ENCODE measurements around the gene MED27.

- TF ChIP-seq YEATS2 (CRISPR knock-in tag; IDR thresholded peaks at IDR 0.05; ENCODE audit: borderline replicate concordance) (no peak), YY1 (IDR thresholded peaks at IDR 0.05; ENCODE audit: insufficient read depth, insufficient replicate concordance, low read depth, low read length) (no peak), CTCF (CRISPR knock-in tag; IDR thresholded peaks at IDR 0.05) (no peak), PREB (CRISPR knock-in tag; IDR thresholded peaks at IDR 0.05) (no peak), FOXA1 (IDR thresholded peaks at IDR 0.05) (no peak), FOXA1 (CRISPR knock-in tag; IDR thresholded peaks at IDR 0.05) (no peak), NBN (conservative IDR thresholded peaks at IDR 0.05) (no peak), ZNF720 (CRISPR knock-in tag; IDR thresholded peaks at IDR 0.05) (no peak)
- TF ChIP-seq, protein P1, sequence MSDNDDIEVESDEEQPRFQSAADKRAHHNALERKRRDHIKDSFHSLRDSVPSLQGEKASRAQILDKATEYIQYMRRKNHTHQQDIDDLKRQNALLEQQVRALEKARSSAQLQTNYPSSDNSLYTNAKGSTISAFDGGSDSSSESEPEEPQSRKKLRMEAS (IDR thresholded peaks at IDR 0.05) = no peak
Measured at GRCh38 chr9:131869348-131869747, 210.3 kb downstream of the MED27 start.
